Retinal pigment epithelial cell (primary cell): ENCODE data around the gene MAP3K5.

Experiments
- DNase-seq: peaks from one replicate; pipeline ENCODE4 v3.0.0-alpha.2; 2010; ENCODE audit warnings: low read depth
- H3K4me3 ChIP-seq: 2 replicates; pipeline ENCODE4 v1.5.1; 2011; ENCODE audit warnings: mild to moderate bottlenecking, low read length, control low read depth, moderate library complexity
- CTCF ChIP-seq: conservative IDR thresholded peaks from 2 replicates; pipeline ENCODE4 v1.5.1; 2011; ENCODE audit warnings: low read depth, low read length, control low read depth, inconsistent platforms

Gene MAP3K5

DNA sequence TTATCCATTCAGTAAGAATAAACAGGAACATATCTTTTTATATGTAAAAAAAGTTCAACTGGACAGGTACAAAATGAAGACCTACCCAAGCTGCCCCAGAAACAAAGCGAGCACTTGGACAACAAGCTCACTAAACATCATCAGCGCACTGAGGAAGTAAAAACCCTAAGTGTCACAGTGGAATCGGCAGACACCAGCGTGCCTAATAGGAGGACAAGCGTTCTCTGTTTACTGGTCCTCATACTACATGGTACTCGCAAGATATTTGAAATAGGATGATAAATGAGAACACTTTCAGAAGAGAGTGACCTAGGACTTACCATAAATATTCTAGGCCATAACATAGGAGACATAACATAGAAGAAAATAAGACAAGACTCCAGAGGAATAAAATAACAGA, 260.2 kb downstream of the MAP3K5 start:
- DNase-seq = no peak
- H3K4me3 ChIP-seq = no peak overlapping the region
- TF ChIP-seq CTCF = no peak

GRCh38 chr6:136529710-136530109, 262.6 kb downstream of the MAP3K5 start:
- no peak overlapping the region for H3K4me3 ChIP-seq
- TF ChIP-seq CTCF = no peak
- DNase-seq = no peak

- H3K4me3 ChIP-seq = no peak overlapping the region
- TF ChIP-seq CTCF = no peak
- no peak for DNase-seq
Measured at GRCh38 chr6:136528477-136528876, 263.8 kb downstream of the MAP3K5 start.

DNA sequence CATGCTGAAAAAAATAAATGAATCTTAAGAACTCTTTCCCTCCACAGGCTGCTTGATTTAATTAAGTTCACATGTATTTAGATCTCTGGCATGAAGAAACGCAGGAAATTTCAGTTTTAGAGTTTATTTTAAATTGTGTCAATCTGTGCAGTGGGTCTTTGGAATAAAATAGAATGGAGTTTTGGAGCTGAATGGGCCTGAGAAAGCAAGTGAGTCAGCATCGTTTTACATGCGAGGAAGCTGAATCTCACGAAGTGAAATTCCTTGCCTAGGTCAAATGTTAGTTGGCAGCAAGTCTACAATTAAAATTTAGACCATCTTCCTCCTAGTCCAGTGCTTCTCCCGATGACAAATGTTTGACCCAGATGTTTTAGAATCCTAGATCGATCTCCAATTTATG, 264.4 kb downstream of the MAP3K5 start:
- no peak for DNase-seq
- H3K4me3 ChIP-seq = no peak overlapping the region
- no peak for TF ChIP-seq CTCF

- no peak for DNase-seq
- no peak for TF ChIP-seq CTCF
- no peak overlapping the region for H3K4me3 ChIP-seq
Measured at GRCh38 chr6:136526937-136527336, 265.3 kb downstream of the MAP3K5 start.

- DNase-seq = peak; percentile 34
- H3K4me3 ChIP-seq = peak overlapping the region; percentile 20
- TF ChIP-seq CTCF = peak; percentile 60
Measured at GRCh38 chr6:136526196-136526930, 265.9 kb downstream of the MAP3K5 start.

- peak overlapping the region; percentile 20 for H3K4me3 ChIP-seq
- peak; percentile 32 for TF ChIP-seq CTCF
- DNase-seq = no peak
Measured at GRCh38 chr6:136525586-136526195, 266.6 kb downstream of the MAP3K5 start.
